ENCODE measurements around the gene CCSER1. TPM values are rescaled to one million over a fixed set of nuclear protein-coding genes. Genes with fewer than 3 reads are reported as not detected.

CCSER1 gene
- total RNA-seq, 1 experiment from 2014 or later: 4.1 TPM

GRCh38 chr4:90425893-90426292 is 298.7 kb downstream of the CCSER1 start:
- Mint-ChIP-seq H3K36me3 (ENCODE audit: insufficient read depth, unreplicated experiment) (no peaks in the 10 kb centered on the region), H3K9me3 (ENCODE audit: unreplicated experiment) (no peaks in the 10 kb centered on the region), H3K27me3 (ENCODE audit: insufficient read depth, unreplicated experiment) (no peaks in the 10 kb centered on the region), H3K4me1 (ENCODE audit: low read depth, unreplicated experiment) (no peaks in the 10 kb centered on the region), H3K4me3 (ENCODE audit: unreplicated experiment) (no peak overlapping the region), H3K27ac (ENCODE audit: unreplicated experiment) (no peak overlapping the region)
- Histone ChIP-seq H3K27me3 (replicated peaks; ENCODE audit: control insufficient read depth, insufficient read depth, low read length) (no peaks in the 10 kb centered on the region), H3K9me3 (no peaks in the 10 kb centered on the region), H3K4me1 (no peaks in the 10 kb centered on the region), H3K36me3 (ENCODE audit: control insufficient read depth, insufficient read depth, low read length) (no peaks in the 10 kb centered on the region), H3K4me3 (ENCODE audit: low read depth, low read length) (no peak overlapping the region)
- DNase-seq: no peak
- POLR2A ChIA-PET: no interaction called here
- TF ChIP-seq, protein P1, sequence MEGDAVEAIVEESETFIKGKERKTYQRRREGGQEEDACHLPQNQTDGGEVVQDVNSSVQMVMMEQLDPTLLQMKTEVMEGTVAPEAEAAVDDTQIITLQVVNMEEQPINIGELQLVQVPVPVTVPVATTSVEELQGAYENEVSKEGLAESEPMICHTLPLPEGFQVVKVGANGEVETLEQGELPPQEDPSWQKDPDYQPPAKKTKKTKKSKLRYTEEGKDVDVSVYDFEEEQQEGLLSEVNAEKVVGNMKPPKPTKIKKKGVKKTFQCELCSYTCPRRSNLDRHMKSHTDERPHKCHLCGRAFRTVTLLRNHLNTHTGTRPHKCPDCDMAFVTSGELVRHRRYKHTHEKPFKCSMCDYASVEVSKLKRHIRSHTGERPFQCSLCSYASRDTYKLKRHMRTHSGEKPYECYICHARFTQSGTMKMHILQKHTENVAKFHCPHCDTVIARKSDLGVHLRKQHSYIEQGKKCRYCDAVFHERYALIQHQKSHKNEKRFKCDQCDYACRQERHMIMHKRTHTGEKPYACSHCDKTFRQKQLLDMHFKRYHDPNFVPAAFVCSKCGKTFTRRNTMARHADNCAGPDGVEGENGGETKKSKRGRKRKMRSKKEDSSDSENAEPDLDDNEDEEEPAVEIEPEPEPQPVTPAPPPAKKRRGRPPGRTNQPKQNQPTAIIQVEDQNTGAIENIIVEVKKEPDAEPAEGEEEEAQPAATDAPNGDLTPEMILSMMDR (IDR thresholded peaks at IDR 0.05; ENCODE audit: insufficient read depth in 1 of 2, low read depth in 1 of 2, low read length in 1 of 2, severe bottlenecking in 1 of 2, unreplicated experiment in 1 of 2): no peak
- CTCF ChIA-PET: no interaction called here
- BruUV-seq (replicated peaks): no TSS peak
- intact Hi-C loops (cut with micrococcal nuclease; ENCODE audit: unreplicated experiment): no loop called here

DNA sequence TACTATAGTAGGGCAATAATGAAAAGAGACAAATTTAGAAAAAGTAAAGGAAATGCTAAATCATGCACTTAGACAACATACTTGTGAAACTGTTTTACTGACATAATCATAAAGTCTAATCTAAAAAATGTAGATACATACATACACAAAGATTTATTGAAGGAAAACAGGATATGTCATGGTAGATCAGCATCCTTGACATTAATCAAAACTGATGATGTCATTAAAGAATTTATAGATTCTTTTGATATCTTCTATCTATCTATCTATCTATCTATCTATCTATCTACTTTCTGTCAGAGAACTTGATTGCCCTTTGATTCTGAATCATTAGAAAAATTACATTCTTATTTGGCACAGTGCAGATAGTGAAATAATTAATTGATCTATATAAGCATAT is 311.3 kb downstream of the CCSER1 start:
- Histone ChIP-seq H3K27me3 (replicated peaks; ENCODE audit: control insufficient read depth, insufficient read depth, low read length) (no peaks in the 10 kb centered on the region), H3K4me1 (no peaks in the 10 kb centered on the region), H3K4me3 (ENCODE audit: low read depth, low read length) (no peak overlapping the region), H3K36me3 (ENCODE audit: control insufficient read depth, insufficient read depth, low read length) (no peaks in the 10 kb centered on the region), H3K9me3 (no peaks in the 10 kb centered on the region)
- Mint-ChIP-seq H3K9me3 (ENCODE audit: unreplicated experiment) (no peaks in the 10 kb centered on the region), H3K4me1 (ENCODE audit: low read depth, unreplicated experiment) (peaks cover 13% of the 10 kb centered on the region), H3K27ac (ENCODE audit: unreplicated experiment) (no peak overlapping the region), H3K4me3 (ENCODE audit: unreplicated experiment) (no peak overlapping the region), H3K36me3 (ENCODE audit: insufficient read depth, unreplicated experiment) (no peaks in the 10 kb centered on the region), H3K27me3 (ENCODE audit: insufficient read depth, unreplicated experiment) (no peaks in the 10 kb centered on the region)
- POLR2A ChIA-PET: no interaction called here
- CTCF ChIA-PET: no interaction called here
- TF ChIP-seq, protein P1 (IDR thresholded peaks at IDR 0.05; ENCODE audit: insufficient read depth in 1 of 2, low read depth in 1 of 2, low read length in 1 of 2, severe bottlenecking in 1 of 2, unreplicated experiment in 1 of 2): no peak
- BruUV-seq (replicated peaks): no TSS peak
- DNase-seq: no peak
- intact Hi-C loops (cut with micrococcal nuclease; ENCODE audit: unreplicated experiment): no loop called here

- CTCF ChIA-PET: no interaction called here
- Histone ChIP-seq H3K4me3 (ENCODE audit: low read depth, low read length) (no peak overlapping the region), H3K27me3 (replicated peaks; ENCODE audit: control insufficient read depth, insufficient read depth, low read length) (no peaks in the 10 kb centered on the region), H3K9me3 (peaks cover 3% of the 10 kb centered on the region; the same call in 1 of the 2 replicates), H3K36me3 (ENCODE audit: control insufficient read depth, insufficient read depth, low read length) (no peaks in the 10 kb centered on the region), H3K4me1 (no peaks in the 10 kb centered on the region)
- POLR2A ChIA-PET: no interaction called here
- no peaks in the 10 kb centered on the region for H3K9me3 Mint-ChIP-seq (ENCODE audit: unreplicated experiment)
- peaks cover 13% of the 10 kb centered on the region for H3K4me1 Mint-ChIP-seq (ENCODE audit: low read depth, unreplicated experiment)
- TF ChIP-seq, protein P1 (IDR thresholded peaks at IDR 0.05; ENCODE audit: insufficient read depth in 1 of 2, low read depth in 1 of 2, low read length in 1 of 2, severe bottlenecking in 1 of 2, unreplicated experiment in 1 of 2): no peak
- no peak overlapping the region for H3K27ac Mint-ChIP-seq (ENCODE audit: unreplicated experiment)
- no peak overlapping the region for H3K4me3 Mint-ChIP-seq (ENCODE audit: unreplicated experiment)
- DNase-seq: no peak
- intact Hi-C loops (cut with micrococcal nuclease; ENCODE audit: unreplicated experiment): no loop called here
- BruUV-seq (replicated peaks): no TSS peak
- H3K27me3 Mint-ChIP-seq (ENCODE audit: insufficient read depth, unreplicated experiment): no peaks in the 10 kb centered on the region
- H3K36me3 Mint-ChIP-seq (ENCODE audit: insufficient read depth, unreplicated experiment): no peaks in the 10 kb centered on the region
These were observed 314.6 kb downstream of the CCSER1 start for GRCh38 chr4:90441770-90442169.

All from Caco-2 (cell line).